Neural progenitor cell (in vitro differentiated cells): Measurements from ENCODE around the gene TMEM229B.

Experiments used
- CTCF ChIP-seq: fragments of 200-600 bp; sonication (generic); IDR thresholded peaks from 2 replicates; pipeline ENCODE4 v1.5.1; 2017; ENCODE audit warnings: antibody characterized with exemption, mild to moderate bottlenecking
- EZH2 ChIP-seq: fragments of 200-600 bp; sonication (generic); IDR thresholded peaks from 2 replicates; pipeline ENCODE4 v1.6.1; 2017; ENCODE audit warnings: antibody characterized with exemption, mild to moderate bottlenecking, moderate library complexity

- no peak for TF ChIP-seq CTCF
- no peak for TF ChIP-seq EZH2
Measured at GRCh38 chr14:67526181-67526580, 37.7 kb upstream of the TMEM229B start.
